Activated naive CD8-positive, alpha-beta T cell treated with anti-CD3 and anti-CD28 coated beads, Interleukin-2, amount 50 U/mL, for 16 hours (primary cell): ENCODE measurements around the gene ETS1.

Source experiments
- DNase-seq: peaks from one replicate; pipeline ENCODE4 v3.0.0-alpha.2; 2020; ENCODE audit warnings: low read depth, low spot score

The ETS1 gene

GRCh38 chr11:128501632-128502549 lies 85.5 kb downstream of the ETS1 start:
- no peak for DNase-seq

- no peak for DNase-seq
Observed at GRCh38 chr11:128501008-128501407, 86.3 kb downstream of the ETS1 start.

- DNase-seq = no peak
Observed at GRCh38 chr11:128500493-128500892, 86.9 kb downstream of the ETS1 start.

- DNase-seq = no peak
Observed at GRCh38 chr11:128499613-128500253, 87.6 kb downstream of the ETS1 start.

- no peak for DNase-seq
Observed at GRCh38 chr11:128498721-128499245, 88.6 kb downstream of the ETS1 start.

- DNase-seq = no peak
Observed at GRCh38 chr11:128497776-128498095, 89.6 kb downstream of the ETS1 start.

- no peak for DNase-seq
Observed at GRCh38 chr11:128497061-128497775, 90.1 kb downstream of the ETS1 start.

GRCh38 chr11:128496692-128497060 lies 90.7 kb downstream of the ETS1 start:
- DNase-seq = no peak

- no peak for DNase-seq
Observed at GRCh38 chr11:128496249-128496648, 91.1 kb downstream of the ETS1 start.

- DNase-seq = no peak
Observed at GRCh38 chr11:128494418-128495332, 92.7 kb downstream of the ETS1 start.

- no peak for DNase-seq
Observed at GRCh38 chr11:128493570-128493965, 93.8 kb downstream of the ETS1 start.

- DNase-seq = no peak
Observed at GRCh38 chr11:128492903-128493569, 94.3 kb downstream of the ETS1 start.

GRCh38 chr11:128492461-128492860 lies 94.9 kb downstream of the ETS1 start:
- DNase-seq = no peak

- DNase-seq = no peak
Observed at GRCh38 chr11:128491195-128491936, 96.0 kb downstream of the ETS1 start.

GRCh38 chr11:128490092-128490491 lies 97.3 kb downstream of the ETS1 start:
- no peak for DNase-seq

GRCh38 chr11:128488471-128488870 lies 98.9 kb downstream of the ETS1 start:
- DNase-seq = no peak

- DNase-seq = no peak
Observed at GRCh38 chr11:128487978-128488377, 99.4 kb downstream of the ETS1 start.

- DNase-seq = no peak
Observed at GRCh38 chr11:128484172-128484571, 103.2 kb downstream of the ETS1 start.

- DNase-seq = no peak
Observed at GRCh38 chr11:128483211-128483788, 104.1 kb downstream of the ETS1 start.
